Endodermal cell (in vitro differentiated cells): ENCODE results near the gene SPDYE17. TPM values are rescaled to one million over a fixed set of nuclear protein-coding genes. Genes with fewer than 3 reads are reported as not detected.
"Not testable (repeated sequence)": the region's sequence is repeated elsewhere in the genome, so short reads cannot be mapped to it uniquely, and the experiment has no call there.

ENCODE experiments used
- DNase-seq: peaks from one replicate; pipeline ENCODE4 v3.0.0-alpha.2; 2017
- H3K27ac ChIP-seq: 2 replicates; pipeline ENCODE4 v1.5.1; 2013; ENCODE audit warnings: mild to moderate bottlenecking, low read depth, low read length, moderate library complexity
- H3K27me3 ChIP-seq: 2 replicates; pipeline ENCODE4 v1.6.1; 2013; ENCODE audit warnings: mild to moderate bottlenecking, low read length, moderate library complexity; ENCODE audit not compliant: insufficient read depth, control insufficient read depth, poor library complexity, severe bottlenecking
- H3K36me3 ChIP-seq: 2 replicates; pipeline ENCODE4 v1.7.0; 2013; ENCODE audit warnings: mild to moderate bottlenecking, low read length, moderate library complexity; ENCODE audit not compliant: control insufficient read depth, insufficient read depth
- H3K4me1 ChIP-seq: one replicate; pipeline ENCODE4 v1.7.0; 2013; ENCODE audit warnings: low read length; ENCODE audit not compliant: control insufficient read depth, insufficient read depth
- H3K4me3 ChIP-seq: 2 replicates; pipeline ENCODE4 v1.5.1; 2013; ENCODE audit warnings: mild to moderate bottlenecking, low read length, moderate library complexity
- H3K9ac ChIP-seq: 2 replicates; pipeline ENCODE4 v1.6.1; 2013; ENCODE audit warnings: mild to moderate bottlenecking, low read length, moderate library complexity; ENCODE audit not compliant: poor library complexity, severe bottlenecking; ENCODE audit errors: extremely low read depth
- H3K9me3 ChIP-seq: 2 replicates; pipeline ENCODE4 v1.6.1; 2013; ENCODE audit warnings: mild to moderate bottlenecking, low read length, moderate library complexity; ENCODE audit not compliant: control insufficient read depth
- H3K27ac Mint-ChIP-seq: 2 replicates; pipeline ENCODE4 v1.8.0; 2020; ENCODE audit warnings: mixed read lengths
- H3K27me3 Mint-ChIP-seq: 2 replicates; pipeline ENCODE4 v1.8.0; 2021; ENCODE audit warnings: mild to moderate bottlenecking, mixed read lengths; ENCODE audit not compliant: insufficient read depth
- H3K36me3 Mint-ChIP-seq: 2 replicates; pipeline ENCODE4 v1.8.0; 2020; ENCODE audit warnings: low read depth, mixed read lengths
- H3K4me1 Mint-ChIP-seq: 2 replicates; pipeline ENCODE4 v1.8.0; 2020; ENCODE audit warnings: mixed read lengths
- H3K4me3 Mint-ChIP-seq: 2 replicates; pipeline ENCODE4 v1.8.0; 2020; ENCODE audit warnings: mild to moderate bottlenecking, moderate library complexity, mixed read lengths
- H3K9me3 Mint-ChIP-seq: 2 replicates; pipeline ENCODE4 v1.8.0; 2020; ENCODE audit warnings: mild to moderate bottlenecking, mixed read lengths
- WGBS, 2 experiments: methylation state at CpG; one replicate each; pipeline versions ENCODE4 v1.1.5 to v1.1.7; 2013; ENCODE audit warnings: missing lambda C conversion rate in 2 of 2, mixed read lengths in 1 of 2; ENCODE audit not compliant: insufficient coverage in 1 of 2, insufficient read length in 1 of 2; 5-methylcytosine and 5-hydroxymethylcytosine counted together
- total RNA-seq, 2 donors: library from RNA; stranded (reverse); fragmentation: NEBNext Ultra II Directional in 1 of 2; extraction: Animal tissue kit (Norgen Biotek cat#: 25700) in 1 of 2; gene quantifications; 2 replicates in 1 of 2; 3 replicates in 1 of 2; pipeline ENCODE4 v1.2.1, GENCODE V29; 2021

SPDYE17 gene
- total RNA-seq, 2 donors from 2014 or later = not detected

DNA sequence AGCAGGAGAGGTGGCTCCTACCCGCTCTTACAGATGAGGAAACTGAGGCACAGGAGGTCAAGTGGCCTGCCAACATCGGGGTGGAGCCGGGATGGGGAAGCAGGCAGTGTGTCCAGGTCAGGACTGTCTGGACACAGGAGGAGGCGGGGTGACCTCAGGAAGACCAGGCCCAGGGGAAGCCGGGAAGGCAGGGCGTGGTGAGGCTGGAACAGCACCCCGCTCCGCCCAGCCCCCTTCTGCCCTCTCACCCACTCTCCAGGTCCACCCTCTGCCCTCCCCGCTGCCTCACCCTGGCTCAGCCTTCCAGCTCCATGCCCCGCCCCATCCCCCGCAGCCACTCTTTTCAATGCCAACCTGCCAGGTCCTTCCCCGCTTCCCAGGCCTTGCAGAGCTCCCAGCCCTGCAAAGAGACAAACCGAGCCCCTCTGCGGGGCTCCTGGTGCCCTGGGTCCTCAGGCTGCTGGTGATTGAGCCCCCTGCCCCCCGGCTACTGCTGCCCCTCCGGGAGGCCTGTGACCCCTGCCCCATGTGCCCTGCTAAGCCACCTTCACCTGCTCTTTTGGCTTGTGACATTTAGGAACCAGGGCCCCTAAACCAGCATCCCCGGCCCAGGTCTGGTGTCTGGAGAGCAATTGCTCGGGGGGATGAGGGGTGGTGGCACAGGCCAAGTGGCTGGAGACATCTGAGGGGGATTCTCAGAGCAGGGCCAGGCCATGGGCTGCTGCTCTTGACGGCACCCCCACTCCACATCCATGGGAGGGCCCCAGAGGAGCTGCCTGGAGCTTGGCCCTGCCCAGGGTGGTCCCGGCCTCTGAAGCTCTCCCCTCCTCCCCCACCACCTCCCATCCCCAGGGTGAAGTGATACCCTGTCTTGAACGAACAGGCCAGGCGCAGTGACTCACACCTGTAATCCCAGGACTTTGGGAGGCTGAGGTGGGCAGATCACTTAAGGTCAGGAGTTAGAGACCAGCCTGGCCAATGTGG lies 25.7 kb downstream of the SPDYE17 start:
- not testable (repeated sequence) for H3K27ac ChIP-seq, H3K9me3 ChIP-seq, H3K36me3 Mint-ChIP-seq, H3K27ac Mint-ChIP-seq, H3K27me3 Mint-ChIP-seq, H3K4me1 ChIP-seq, H3K9me3 Mint-ChIP-seq, H3K4me1 Mint-ChIP-seq, H3K9ac ChIP-seq, H3K4me3 ChIP-seq, H3K4me3 Mint-ChIP-seq, H3K27me3 ChIP-seq, H3K36me3 ChIP-seq
- 87% methylated on average over 9 of the region's 22 CpGs; no CpG with 5 or more reads in 1 of the 2 experiments for WGBS, 2 experiments
- peak; percentile 45 for DNase-seq

- not testable (repeated sequence) for H3K27me3 ChIP-seq, H3K9ac ChIP-seq, H3K4me1 ChIP-seq, H3K36me3 Mint-ChIP-seq, H3K27ac Mint-ChIP-seq, H3K27me3 Mint-ChIP-seq, H3K4me3 Mint-ChIP-seq, H3K4me3 ChIP-seq, H3K4me1 Mint-ChIP-seq, H3K9me3 ChIP-seq, H3K36me3 ChIP-seq, H3K9me3 Mint-ChIP-seq, H3K27ac ChIP-seq
- peak; percentile 30 for DNase-seq
- 93% methylated on average over 14 of the region's 27 CpGs; no CpG with 5 or more reads in 1 of the 2 experiments for WGBS, 2 experiments
These were observed 26.6 kb downstream of the SPDYE17 start for GRCh38 chr7:77005461-77006057.

GRCh38 chr7:77004151-77004550 lies 28.0 kb downstream of the SPDYE17 start:
- not testable (repeated sequence) for H3K27ac ChIP-seq, H3K9me3 ChIP-seq, H3K4me1 ChIP-seq, H3K4me3 ChIP-seq, H3K27me3 ChIP-seq, H3K4me3 Mint-ChIP-seq, H3K9me3 Mint-ChIP-seq, H3K9ac ChIP-seq, H3K36me3 ChIP-seq, DNase-seq, H3K36me3 Mint-ChIP-seq, H3K27ac Mint-ChIP-seq, H3K27me3 Mint-ChIP-seq, H3K4me1 Mint-ChIP-seq
- WGBS, 2 experiments = 89 to 100% methylated on average over 1 to 7 of the region's 18 CpGs

DNA sequence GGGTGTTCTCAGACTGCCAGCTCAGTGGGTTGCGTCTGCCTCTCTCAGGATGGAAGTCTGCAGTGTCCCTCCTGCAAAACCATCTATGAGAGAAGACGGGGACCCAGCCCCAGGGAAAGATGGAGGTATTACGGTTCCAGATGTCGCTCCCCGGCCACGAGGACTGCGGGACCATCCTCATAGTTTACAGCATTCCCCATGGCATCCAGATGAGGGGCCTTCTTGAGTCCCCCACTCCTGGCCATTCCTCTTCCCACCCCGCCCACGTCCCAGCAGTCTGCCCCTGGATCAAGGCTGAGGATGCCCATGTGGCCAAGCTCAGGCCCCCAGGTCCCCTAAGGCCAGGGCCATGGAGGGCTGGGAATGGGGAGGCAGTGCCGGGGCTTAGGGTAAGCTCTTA lies 28.9 kb downstream of the SPDYE17 start:
- H3K27me3 Mint-ChIP-seq, H3K27me3 ChIP-seq, H3K4me3 ChIP-seq, H3K27ac Mint-ChIP-seq, H3K9me3 Mint-ChIP-seq, DNase-seq, H3K9me3 ChIP-seq, H3K27ac ChIP-seq, H3K9ac ChIP-seq, H3K4me3 Mint-ChIP-seq, H3K36me3 Mint-ChIP-seq, H3K4me1 Mint-ChIP-seq, H3K4me1 ChIP-seq, H3K36me3 ChIP-seq: not testable (repeated sequence)
- WGBS, 2 experiments = 95 to 100% methylated on average over 1 to 9 of the region's 10 CpGs

DNA sequence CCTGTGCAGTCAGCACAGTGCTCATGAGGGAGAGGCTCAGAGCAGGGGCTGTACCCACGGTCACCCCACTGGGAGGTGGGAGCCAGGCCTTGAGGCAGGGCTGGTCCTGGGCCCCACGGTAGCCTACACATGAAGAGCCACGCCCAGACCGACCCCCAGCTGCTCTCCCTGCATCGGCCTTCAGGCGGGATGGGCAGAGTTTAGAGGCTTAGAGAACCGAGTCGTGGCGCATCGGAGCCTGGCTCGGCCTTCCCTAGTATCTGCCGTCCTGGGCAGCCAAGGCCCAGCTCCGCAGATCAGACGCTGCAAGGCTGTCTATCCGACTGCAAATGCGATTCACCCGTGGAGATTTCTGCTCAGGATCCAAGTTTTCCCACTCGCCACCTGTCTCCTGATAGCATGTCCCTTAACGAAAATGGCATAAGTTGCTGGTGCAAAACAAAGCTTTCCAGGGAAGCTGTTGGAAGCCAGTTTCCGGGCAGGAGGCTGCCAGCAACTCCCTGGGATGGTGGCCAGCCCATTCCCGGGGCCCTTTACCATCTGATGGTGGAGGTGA lies 29.4 kb downstream of the SPDYE17 start:
- H3K9ac ChIP-seq, H3K27ac Mint-ChIP-seq, H3K27me3 ChIP-seq, H3K9me3 Mint-ChIP-seq, DNase-seq, H3K27ac ChIP-seq, H3K4me3 ChIP-seq, H3K36me3 ChIP-seq, H3K27me3 Mint-ChIP-seq, H3K4me1 Mint-ChIP-seq, H3K9me3 ChIP-seq, H3K36me3 Mint-ChIP-seq, H3K4me3 Mint-ChIP-seq, H3K4me1 ChIP-seq: not testable (repeated sequence)
- 77 to 96% methylated on average over 7 to 21 of the region's 21 CpGs for WGBS, 2 experiments

- H3K4me3 Mint-ChIP-seq, H3K27ac ChIP-seq, H3K27ac Mint-ChIP-seq, H3K27me3 ChIP-seq, H3K9me3 Mint-ChIP-seq, H3K36me3 Mint-ChIP-seq, DNase-seq, H3K27me3 Mint-ChIP-seq, H3K9ac ChIP-seq, H3K36me3 ChIP-seq, H3K9me3 ChIP-seq, H3K4me3 ChIP-seq, H3K4me1 ChIP-seq, H3K4me1 Mint-ChIP-seq: not testable (repeated sequence)
- WGBS, 2 experiments = 87 to 93% methylated on average over 6 to 15 of the region's 15 CpGs
These were observed 30.1 kb downstream of the SPDYE17 start for GRCh38 chr7:77002104-77002503.
